Mesendoderm (in vitro differentiated cells): Measurements from ENCODE around the gene NFATC1.

Source experiments
- DNase-seq: peaks from one replicate; pipeline ENCODE4 v3.0.0; 2013
- H2AK5ac ChIP-seq: 2 replicates; pipeline ENCODE4 v1.6.1; 2013; ENCODE audit warnings: low read length, inconsistent platforms
- H2BK120ac ChIP-seq: 2 replicates; pipeline ENCODE4 v1.6.1; 2013; ENCODE audit warnings: low read depth, mild to moderate bottlenecking, low read length, moderate library complexity, mixed read lengths
- H2BK15ac ChIP-seq: replicated peaks from 2 replicates; pipeline ENCODE4 v1.6.1; 2013; ENCODE audit warnings: low read depth, mild to moderate bottlenecking, moderate library complexity
- H2BK5ac ChIP-seq: 2 replicates; pipeline ENCODE4 v1.6.1; 2013; ENCODE audit warnings: low read length, inconsistent platforms
- H3K18ac ChIP-seq: 2 replicates; pipeline ENCODE4 v1.6.1; 2013; ENCODE audit warnings: mild to moderate bottlenecking, low read length, mixed read lengths
- H3K23ac ChIP-seq: one replicate; pipeline ENCODE4 v1.6.1; 2013; ENCODE audit warnings: low read length
- H3K27ac ChIP-seq: 2 replicates; pipeline ENCODE4 v1.5.1; 2013; ENCODE audit warnings: low read depth, mild to moderate bottlenecking, inconsistent platforms, low read length, moderate library complexity
- H3K27me3 ChIP-seq: 2 replicates; pipeline ENCODE4 v1.6.1; 2013; ENCODE audit warnings: low read length, control low read depth, mild to moderate bottlenecking, inconsistent platforms; ENCODE audit not compliant: insufficient read depth, poor library complexity
- H3K36me3 ChIP-seq: 2 replicates; pipeline ENCODE4 v1.6.1; 2013; ENCODE audit warnings: low read length, inconsistent platforms; ENCODE audit not compliant: control insufficient read depth, insufficient read depth
- H3K4ac ChIP-seq: one replicate; pipeline ENCODE4 v1.6.1; 2013; ENCODE audit warnings: low read depth, mild to moderate bottlenecking, low read length, moderate library complexity
- H3K4me1 ChIP-seq: 2 replicates; pipeline ENCODE4 v1.6.1; 2013; ENCODE audit warnings: low read depth, low read length, inconsistent platforms; ENCODE audit not compliant: control insufficient read depth
- H3K4me2 ChIP-seq: 2 replicates; pipeline ENCODE4 v1.6.1; 2013; ENCODE audit warnings: low read length
- H3K4me3 ChIP-seq: 2 replicates; pipeline ENCODE4 v1.5.1; 2013; ENCODE audit warnings: mild to moderate bottlenecking, low read length
- H3K56ac ChIP-seq: one replicate; pipeline ENCODE4 v1.6.1; 2013; ENCODE audit warnings: low read length
- H3K79me1 ChIP-seq: 2 replicates; pipeline ENCODE4 v1.6.1; 2013; ENCODE audit warnings: low read length, inconsistent platforms
- H3K79me2 ChIP-seq: 2 replicates; pipeline ENCODE4 v1.6.1; 2013; ENCODE audit warnings: mild to moderate bottlenecking, low read length; ENCODE audit not compliant: control insufficient read depth, insufficient read depth
- H3K9ac ChIP-seq: 2 replicates; pipeline ENCODE4 v1.6.1; 2013; ENCODE audit warnings: low read length, inconsistent platforms
- H4K5ac ChIP-seq: one replicate; pipeline ENCODE4 v1.6.1; 2013; ENCODE audit warnings: low read length
- H4K8ac ChIP-seq: one replicate; pipeline ENCODE4 v1.6.1; 2013; ENCODE audit warnings: low read depth, mild to moderate bottlenecking, control low read depth, low read length, moderate library complexity
- WGBS: extraction: QIAGEN DNeasy Blood & Tissue Kit; methylation state at CpG from one replicate; pipeline ENCODE4 v1.1.7; 2013; ENCODE audit warnings: low lambda C conversion rate, missing lambda C conversion rate; ENCODE audit not compliant: insufficient coverage; ENCODE audit errors: extremely low coverage; 5-methylcytosine and 5-hydroxymethylcytosine counted together

NFATC1 gene

DNA sequence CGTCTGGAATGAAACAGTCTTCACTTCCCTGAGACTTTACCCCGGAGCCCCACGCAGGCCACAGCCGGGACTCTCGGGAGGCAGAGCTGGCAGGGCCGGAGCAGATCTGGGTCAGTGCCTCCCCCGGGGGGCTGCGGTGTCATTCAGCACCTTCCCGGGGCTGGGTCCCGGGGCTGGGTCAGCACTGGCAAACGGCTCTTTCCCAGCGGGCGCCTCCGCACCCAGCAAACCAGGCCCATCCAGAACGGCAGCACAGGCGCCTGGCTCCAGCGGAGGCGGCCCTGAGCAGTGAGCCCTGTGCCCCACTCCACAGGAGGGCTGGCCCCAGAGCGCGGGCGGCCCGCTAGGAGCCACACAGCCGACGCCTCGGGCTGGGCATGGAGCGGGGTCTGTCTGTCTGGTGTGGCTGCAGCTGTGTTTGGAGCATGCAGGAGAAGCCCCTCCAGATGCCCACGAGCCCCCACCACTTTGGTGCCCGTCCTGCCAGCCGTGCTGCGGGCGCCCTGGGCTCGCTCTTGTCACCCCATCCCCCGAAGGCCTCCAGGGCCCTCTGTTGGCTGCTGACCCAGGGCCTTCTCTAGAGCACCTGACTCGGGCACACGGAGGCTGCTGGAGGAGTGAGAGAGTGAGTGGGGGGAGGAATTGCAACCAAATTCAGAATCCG, 151.8 kb downstream of the NFATC1 start:
- Histone ChIP-seq H3K9ac (no peak overlapping the region), H2BK15ac (no peak overlapping the region), H3K4me2 (no peak overlapping the region), H3K4me3 (no peak overlapping the region), H4K8ac (no peak overlapping the region), H4K5ac (no peak overlapping the region), H3K56ac (no peak overlapping the region), H3K79me2 (no peaks in the 10 kb centered on the region), H3K79me1 (no peaks in the 10 kb centered on the region), H3K23ac (no peak overlapping the region), H3K4ac (no peak overlapping the region), H3K27me3 (no peaks in the 10 kb centered on the region), H2AK5ac (no peak overlapping the region), H3K27ac (no peak overlapping the region), H2BK5ac (no peak overlapping the region), H2BK120ac (no peak overlapping the region), H3K18ac (no peak overlapping the region), H3K36me3 (no peaks in the 10 kb centered on the region), H3K4me1 (no peaks in the 10 kb centered on the region)
- no CpG with 5 or more reads among the region's 36 CpGs for WGBS
- DNase-seq: no peak

DNA sequence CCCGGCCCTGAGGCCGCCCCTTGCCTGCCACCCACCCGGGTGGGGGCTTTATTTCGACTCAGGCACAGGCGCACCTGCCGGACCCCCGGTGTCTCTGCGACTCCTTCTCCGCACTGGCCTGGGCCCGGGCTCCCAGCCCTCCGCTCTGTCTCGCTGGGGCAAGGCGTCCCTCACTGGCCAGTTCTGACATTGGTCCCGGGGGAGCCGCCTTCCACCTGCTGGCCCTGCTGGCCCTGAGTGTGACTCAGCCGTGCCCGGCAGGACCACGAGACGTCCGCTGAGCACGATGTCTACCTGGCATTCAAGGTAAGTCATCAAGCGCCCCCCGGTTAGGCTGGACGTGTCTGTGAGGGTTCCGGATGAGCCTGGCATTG, 152.3 kb downstream of the NFATC1 start:
- Histone ChIP-seq H2BK15ac (no peak overlapping the region), H4K8ac (no peak overlapping the region), H2AK5ac (no peak overlapping the region), H3K79me2 (no peaks in the 10 kb centered on the region), H3K79me1 (no peaks in the 10 kb centered on the region), H3K27ac (no peak overlapping the region), H2BK120ac (no peak overlapping the region), H3K36me3 (no peaks in the 10 kb centered on the region), H3K4me3 (no peak overlapping the region), H3K4me2 (no peak overlapping the region), H3K23ac (no peak overlapping the region), H3K4ac (no peak overlapping the region), H4K5ac (no peak overlapping the region), H3K9ac (no peak overlapping the region), H3K56ac (no peak overlapping the region), H3K27me3 (no peaks in the 10 kb centered on the region), H2BK5ac (no peak overlapping the region), H3K18ac (no peak overlapping the region), H3K4me1 (no peaks in the 10 kb centered on the region)
- no CpG with 5 or more reads among the region's 25 CpGs for WGBS
- no peak for DNase-seq

DNA sequence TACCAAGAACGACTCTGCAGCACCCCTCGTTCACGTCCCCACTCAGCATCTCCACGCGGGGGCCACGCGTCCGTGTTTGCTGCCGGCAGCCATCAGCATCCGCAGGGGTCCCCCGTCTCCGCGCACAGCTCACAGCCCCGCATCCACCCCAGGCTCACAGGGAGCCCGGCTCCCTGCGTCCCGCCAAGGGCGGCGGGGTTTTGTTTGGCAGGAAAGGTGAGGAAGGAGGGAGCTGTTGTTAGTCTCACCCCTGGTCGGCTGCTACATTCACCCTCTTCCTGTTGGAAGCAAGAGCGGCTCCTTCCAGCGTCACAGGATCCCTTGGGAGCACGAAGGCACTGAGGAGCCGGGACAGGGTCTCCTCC, 152.9 kb downstream of the NFATC1 start:
- no peak overlapping the region for H3K18ac ChIP-seq
- no peaks in the 10 kb centered on the region for H3K36me3 ChIP-seq
- no peak overlapping the region for H4K8ac ChIP-seq
- no peak for DNase-seq
- no peak overlapping the region for H3K56ac ChIP-seq
- no peak overlapping the region for H2BK15ac ChIP-seq
- H3K4ac ChIP-seq: no peak overlapping the region
- no peak overlapping the region for H2AK5ac ChIP-seq
- H4K5ac ChIP-seq: no peak overlapping the region
- no CpG with 5 or more reads among the region's 24 CpGs for whole genome bisulfite sequencing
- no peaks in the 10 kb centered on the region for H3K79me2 ChIP-seq
- H3K4me1 ChIP-seq: no peaks in the 10 kb centered on the region
- H3K27me3 ChIP-seq: no peaks in the 10 kb centered on the region
- no peak overlapping the region for H3K4me2 ChIP-seq
- no peak overlapping the region for H3K27ac ChIP-seq
- H3K79me1 ChIP-seq: no peaks in the 10 kb centered on the region
- H3K9ac ChIP-seq: no peak overlapping the region
- no peak overlapping the region for H2BK5ac ChIP-seq
- H2BK120ac ChIP-seq: no peak overlapping the region
- H3K4me3 ChIP-seq: no peak overlapping the region
- no peak overlapping the region for H3K23ac ChIP-seq

DNA sequence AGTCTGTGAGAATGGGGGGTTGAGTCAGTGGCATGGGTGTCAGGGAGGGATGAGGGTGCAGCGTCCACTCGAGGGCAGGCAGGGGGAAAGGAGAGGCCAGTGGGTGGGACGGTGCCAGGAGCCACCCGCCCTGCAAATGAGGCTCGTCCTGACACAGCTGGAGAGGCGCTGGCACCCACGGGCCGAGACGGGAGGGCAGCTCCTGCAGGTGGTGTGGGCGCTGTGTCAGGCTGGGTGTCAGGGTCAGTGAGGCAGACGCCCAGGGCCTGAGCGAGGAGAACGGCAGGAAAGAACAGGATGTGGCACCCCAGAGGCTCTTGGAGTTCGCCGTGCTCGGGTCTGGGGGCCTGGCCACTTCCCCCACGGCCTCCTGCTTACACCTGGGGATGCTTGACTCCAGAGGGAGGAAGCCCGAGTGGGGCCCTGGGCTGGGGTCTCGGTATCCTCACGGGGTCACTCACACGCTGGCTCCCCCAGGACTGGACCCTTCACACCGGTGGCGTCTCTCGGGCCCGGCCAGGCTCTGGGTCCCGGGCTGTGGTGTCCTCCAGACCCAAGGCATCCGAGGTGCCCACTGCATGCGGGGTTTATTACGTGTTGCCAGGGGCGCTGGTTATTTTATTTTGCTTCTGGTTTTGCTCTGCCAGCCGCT, 153.4 kb downstream of the NFATC1 start:
- Histone ChIP-seq H3K23ac (no peak overlapping the region), H2AK5ac (no peak overlapping the region), H2BK5ac (no peak overlapping the region), H3K79me2 (no peaks in the 10 kb centered on the region), H2BK15ac (no peak overlapping the region), H3K56ac (no peak overlapping the region), H3K4me2 (no peak overlapping the region), H4K8ac (no peak overlapping the region), H3K4me3 (no peak overlapping the region), H4K5ac (no peak overlapping the region), H2BK120ac (no peak overlapping the region), H3K18ac (no peak overlapping the region), H3K36me3 (no peaks in the 10 kb centered on the region), H3K79me1 (no peaks in the 10 kb centered on the region), H3K27me3 (no peaks in the 10 kb centered on the region), H3K4ac (no peak overlapping the region), H3K9ac (no peak overlapping the region), H3K4me1 (no peaks in the 10 kb centered on the region), H3K27ac (no peak overlapping the region)
- DNase-seq: no peak
- WGBS: no CpG with 5 or more reads among the region's 31 CpGs

DNA sequence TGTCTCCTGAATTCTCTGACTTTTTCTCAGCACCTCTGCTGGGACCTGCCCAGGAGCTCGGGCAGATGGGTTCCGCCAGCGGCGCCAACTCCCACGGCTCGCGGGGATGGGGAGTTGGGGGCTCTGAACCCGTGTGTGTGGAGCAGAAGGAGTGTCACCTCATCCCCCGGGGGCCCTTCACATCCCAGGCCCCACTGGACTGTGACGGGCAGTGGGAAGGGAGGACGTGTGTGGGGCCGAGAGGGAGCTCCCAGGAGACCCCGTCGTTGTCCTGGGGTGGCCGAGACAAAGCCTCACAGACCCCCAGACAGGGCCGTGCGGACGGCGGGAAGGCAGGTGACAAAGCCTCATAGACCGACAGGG, 153.9 kb downstream of the NFATC1 start:
- Histone ChIP-seq H3K4me1 (no peaks in the 10 kb centered on the region), H2BK5ac (no peak overlapping the region), H3K79me2 (no peaks in the 10 kb centered on the region), H3K36me3 (no peaks in the 10 kb centered on the region), H2BK15ac (no peak overlapping the region), H2BK120ac (no peak overlapping the region), H3K4ac (no peak overlapping the region), H3K9ac (no peak overlapping the region), H3K56ac (no peak overlapping the region), H3K4me3 (no peak overlapping the region), H4K8ac (no peak overlapping the region), H3K79me1 (no peaks in the 10 kb centered on the region), H3K23ac (no peak overlapping the region), H3K18ac (no peak overlapping the region), H3K4me2 (no peak overlapping the region), H4K5ac (no peak overlapping the region), H3K27ac (no peak overlapping the region), H3K27me3 (no peaks in the 10 kb centered on the region), H2AK5ac (no peak overlapping the region)
- no CpG with 5 or more reads among the region's 20 CpGs for WGBS
- no peak for DNase-seq

DNA sequence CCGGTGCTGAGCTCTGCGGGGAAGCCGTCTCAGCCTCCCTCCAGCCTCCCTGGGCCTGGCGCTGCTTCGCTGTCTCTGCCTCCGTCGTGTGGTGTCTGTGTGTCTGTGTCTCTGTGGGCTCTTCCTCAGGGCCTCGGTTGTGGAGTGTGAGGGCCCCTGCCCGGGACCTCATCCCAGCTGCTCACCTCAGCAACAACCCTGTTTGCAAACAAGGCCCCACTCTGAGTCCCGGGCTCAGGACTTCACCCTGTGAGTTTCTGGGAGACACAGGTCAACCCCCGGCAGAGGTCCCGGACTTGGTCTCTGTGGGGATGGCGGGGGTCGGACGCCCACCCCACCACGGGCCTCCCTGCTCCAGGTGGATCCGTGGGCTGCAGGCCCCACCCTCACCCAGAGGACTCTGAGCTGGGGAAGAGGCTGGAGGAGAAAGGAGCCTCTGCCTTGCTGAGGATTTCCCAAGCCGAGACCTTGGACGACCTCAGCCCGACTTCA, 156.5 kb downstream of the NFATC1 start:
- H3K79me1 ChIP-seq: no peaks in the 10 kb centered on the region
- H3K36me3 ChIP-seq: no peaks in the 10 kb centered on the region
- H3K9ac ChIP-seq: no peak overlapping the region
- H2BK15ac ChIP-seq: no peak overlapping the region
- H3K27me3 ChIP-seq: no peaks in the 10 kb centered on the region
- DNase-seq: no peak
- no peak overlapping the region for H3K18ac ChIP-seq
- no peak overlapping the region for H3K23ac ChIP-seq
- WGBS: no CpG with 5 or more reads among the region's 20 CpGs
- no peak overlapping the region for H3K27ac ChIP-seq
- H2BK5ac ChIP-seq: no peak overlapping the region
- H2AK5ac ChIP-seq: no peak overlapping the region
- no peaks in the 10 kb centered on the region for H3K4me1 ChIP-seq
- no peak overlapping the region for H2BK120ac ChIP-seq
- H4K5ac ChIP-seq: no peak overlapping the region
- H3K56ac ChIP-seq: no peak overlapping the region
- no peak overlapping the region for H3K4ac ChIP-seq
- no peak overlapping the region for H4K8ac ChIP-seq
- no peaks in the 10 kb centered on the region for H3K79me2 ChIP-seq
- no peak overlapping the region for H3K4me3 ChIP-seq
- no peak overlapping the region for H3K4me2 ChIP-seq
